Measurements from ENCODE around the gene IFI27L1. TPM values are rescaled to one million over a fixed set of nuclear protein-coding genes. Genes with fewer than 3 reads are reported as not detected.

The IFI27L1 gene
- total RNA-seq, 1 donor, result 9.8 TPM

GRCh38 chr14:94054936-94055335 lies 26.2 kb upstream of the IFI27L1 start:
- no peaks in the 10 kb centered on the region for H3K27me3 ChIP-seq (ENCODE audit: insufficient read depth, low read length)
- TF ChIP-seq CTCF (IDR thresholded peaks at IDR 0.05; ENCODE audit: extremely low read depth, low read depth, low read length), result no peak
- no peak for DNase-seq (ENCODE audit: insufficient read length, low spot score, missing footprints)
- H3K36me3 ChIP-seq (ENCODE audit: insufficient read depth, low read length), result peaks cover 89% of the 10 kb centered on the region
- H3K4me3 ChIP-seq (ENCODE audit: insufficient read depth, low read length), result no peak overlapping the region
- H3K27ac ChIP-seq (ENCODE audit: low read depth, low read length), result no peak overlapping the region
- no peak overlapping the region for H3K4me2 ChIP-seq (ENCODE audit: insufficient read depth, low read length)
- no peak overlapping the region for H2AFZ ChIP-seq (ENCODE audit: low read length)
- no peaks in the 10 kb centered on the region for H3K9me3 ChIP-seq (ENCODE audit: low read depth, low read length)
- peaks cover 19% of the 10 kb centered on the region for H3K79me2 ChIP-seq (ENCODE audit: insufficient read depth, low read length)
- H3K4me1 ChIP-seq (ENCODE audit: insufficient read depth, low read length), result no peaks in the 10 kb centered on the region
- peaks cover 24% of the 10 kb centered on the region for H4K20me1 ChIP-seq (ENCODE audit: insufficient read depth, low read length)

- no peaks in the 10 kb centered on the region for H3K9me3 ChIP-seq (ENCODE audit: low read depth, low read length)
- H3K4me2 ChIP-seq (ENCODE audit: insufficient read depth, low read length), result no peak overlapping the region
- H3K4me3 ChIP-seq (ENCODE audit: insufficient read depth, low read length), result no peak overlapping the region
- peaks cover 91% of the 10 kb centered on the region for H3K36me3 ChIP-seq (ENCODE audit: insufficient read depth, low read length)
- DNase-seq (ENCODE audit: insufficient read length, low spot score, missing footprints), result no peak
- H3K4me1 ChIP-seq (ENCODE audit: insufficient read depth, low read length), result no peaks in the 10 kb centered on the region
- no peak overlapping the region for H3K27ac ChIP-seq (ENCODE audit: low read depth, low read length)
- H4K20me1 ChIP-seq (ENCODE audit: insufficient read depth, low read length), result peaks cover 29% of the 10 kb centered on the region
- peaks cover 37% of the 10 kb centered on the region for H3K79me2 ChIP-seq (ENCODE audit: insufficient read depth, low read length)
- TF ChIP-seq CTCF (IDR thresholded peaks at IDR 0.05; ENCODE audit: extremely low read depth, low read depth, low read length), result no peak
- no peaks in the 10 kb centered on the region for H3K27me3 ChIP-seq (ENCODE audit: insufficient read depth, low read length)
- H2AFZ ChIP-seq (ENCODE audit: low read length), result no peak overlapping the region
These were observed 24.4 kb upstream of the IFI27L1 start for GRCh38 chr14:94056579-94057308.

- H3K9me3 ChIP-seq (ENCODE audit: low read depth, low read length), result no peaks in the 10 kb centered on the region
- TF ChIP-seq CTCF (IDR thresholded peaks at IDR 0.05; ENCODE audit: extremely low read depth, low read depth, low read length), result no peak
- DNase-seq (ENCODE audit: insufficient read length, low spot score, missing footprints), result no peak
These were observed 22.9 kb upstream of the IFI27L1 start for GRCh38 chr14:94058128-94058673.

GRCh38 chr14:94058674-94059138 lies 22.4 kb upstream of the IFI27L1 start:
- Histone ChIP-seq H3K9me3 (ENCODE audit: low read depth, low read length) (no peaks in the 10 kb centered on the region), H3K27ac (ENCODE audit: low read depth, low read length) (no peak overlapping the region), H3K79me2 (ENCODE audit: insufficient read depth, low read length) (peaks cover 54% of the 10 kb centered on the region), H3K36me3 (ENCODE audit: insufficient read depth, low read length) (peaks cover 84% of the 10 kb centered on the region), H3K4me3 (ENCODE audit: insufficient read depth, low read length) (no peak overlapping the region), H2AFZ (ENCODE audit: low read length) (no peak overlapping the region), H3K4me1 (ENCODE audit: insufficient read depth, low read length) (peaks cover 18% of the 10 kb centered on the region), H4K20me1 (ENCODE audit: insufficient read depth, low read length) (peaks cover 38% of the 10 kb centered on the region), H3K4me2 (ENCODE audit: insufficient read depth, low read length) (no peak overlapping the region), H3K27me3 (ENCODE audit: insufficient read depth, low read length) (no peaks in the 10 kb centered on the region)
- no peak for DNase-seq (ENCODE audit: insufficient read length, low spot score, missing footprints)
- TF ChIP-seq CTCF (IDR thresholded peaks at IDR 0.05; ENCODE audit: extremely low read depth, low read depth, low read length), result no peak

More at GRCh38 chr14:94058128-94058673, 22.9 kb upstream of the IFI27L1 start:
- Histone ChIP-seq H4K20me1 (ENCODE audit: insufficient read depth, low read length) (peaks cover 37% of the 10 kb centered on the region), H3K27me3 (ENCODE audit: insufficient read depth, low read length) (no peaks in the 10 kb centered on the region), H3K4me3 (ENCODE audit: insufficient read depth, low read length) (no peak overlapping the region), H3K36me3 (ENCODE audit: insufficient read depth, low read length) (peaks cover 84% of the 10 kb centered on the region), H3K27ac (ENCODE audit: low read depth, low read length) (no peak overlapping the region), H3K79me2 (ENCODE audit: insufficient read depth, low read length) (peaks cover 49% of the 10 kb centered on the region), H2AFZ (ENCODE audit: low read length) (no peak overlapping the region), H3K4me1 (ENCODE audit: insufficient read depth, low read length) (peaks cover 13% of the 10 kb centered on the region), H3K4me2 (ENCODE audit: insufficient read depth, low read length) (no peak overlapping the region)
